K562 (cell line): ENCODE measurements around the gene IRF1. TPM values are rescaled to one million over a fixed set of nuclear protein-coding genes. Genes with fewer than 3 reads are reported as not detected.

Source experiments
- ARID2 ChIP-seq: fragments of 450-650 bp; IDR thresholded peaks from 2 replicates; pipeline ENCODE4 v1.6.1; 2017; ENCODE audit warnings: antibody characterized with exemption, mild to moderate bottlenecking
- BCLAF1 ChIP-seq, 2 experiments: fragments of 450-650 bp in 1 of 2; IDR thresholded peaks; 2 replicates each; pipeline ENCODE4 v1.6.1; 2011 to 2017; ENCODE audit warnings: low read depth in 2 of 2, antibody characterized with exemption in 1 of 2, borderline replicate concordance in 1 of 2, low read length in 1 of 2, mild to moderate bottlenecking in 1 of 2, mixed read lengths in 1 of 2; ENCODE audit not compliant: control insufficient read depth in 1 of 2
- BHLHE40 ChIP-seq: IDR thresholded peaks from 2 replicates; pipeline ENCODE4 v1.6.1; 2011; ENCODE audit warnings: low read length, improper control_type of control experiment
- CREBBP ChIP-seq: IDR thresholded peaks from one replicate; pipeline ENCODE4 v1.6.1; 2012; ENCODE audit warnings: low read depth, mild to moderate bottlenecking, control low read depth, inconsistent platforms, low read length
- FOXJ3 ChIP-seq: sonication (generic); formaldehyde crosslinking; IDR thresholded peaks from 2 replicates; pipeline ENCODE4 v1.4.0; 2020; ENCODE audit warnings: mild to moderate bottlenecking, missing genetic modification reagents
- HOXB6 ChIP-seq: fragments of 250-450 bp; sonication (Bioruptor Pico); IDR thresholded peaks from 2 replicates; pipeline ENCODE4 v1.5.1; 2022; ENCODE audit warnings: mild to moderate bottlenecking, borderline replicate concordance
- JUND ChIP-seq, 2 experiments: IDR thresholded peaks; 2 replicates in 1 of 2; 3 replicates in 1 of 2; pipeline ENCODE4 v1.6.1; 2011; ENCODE audit warnings: borderline replicate concordance in 2 of 2, low read depth in 2 of 2, low read length in 2 of 2, improper control_type of control experiment in 1 of 2, missing biosample characterization in 1 of 2, missing genetic modification characterization in 1 of 2, missing genetic modification reagents in 1 of 2
- NRF1 ChIP-seq, 2 experiments: fragments of 450-650 bp; IDR thresholded peaks in 1 of 2; conservative IDR thresholded peaks in 1 of 2; 2 replicates each; pipeline ENCODE4 v1.6.1; 2014; ENCODE audit warnings: mild to moderate bottlenecking in 2 of 2
- POLR2H ChIP-seq: IDR thresholded peaks from 2 replicates; pipeline ENCODE4 v1.6.1; 2016; ENCODE audit warnings: missing genetic modification characterization, low read depth, mild to moderate bottlenecking, control low read depth, missing compliant biosample characterization, moderate library complexity
- POLR3G ChIP-seq: IDR thresholded peaks from 2 replicates; pipeline ENCODE4 v1.6.1; 2011; ENCODE audit not compliant: insufficient read length, insufficient replicate concordance; ENCODE audit errors: extremely low read depth
- RBFOX2 ChIP-seq: fragments of 200-400 bp; formaldehyde crosslinking; IDR thresholded peaks from 2 replicates; pipeline ENCODE4 v1.6.1; 2017; ENCODE audit warnings: low read depth, mild to moderate bottlenecking, low read length, moderate library complexity
- RBM15 ChIP-seq: fragments of 200-400 bp; formaldehyde crosslinking; IDR thresholded peaks from 2 replicates; pipeline ENCODE4 v1.6.1; 2018; ENCODE audit warnings: mild to moderate bottlenecking, low read length, moderate library complexity; ENCODE audit not compliant: insufficient read depth
- RBM22 ChIP-seq: fragments of 200-400 bp; formaldehyde crosslinking; IDR thresholded peaks from 2 replicates; pipeline ENCODE4 v1.6.1; 2018; ENCODE audit warnings: low read length, low read depth; ENCODE audit not compliant: poor library complexity, severe bottlenecking
- SPI1 ChIP-seq: IDR thresholded peaks from 2 replicates; pipeline ENCODE4 v1.6.1; 2011; ENCODE audit warnings: low read depth, low read length, control low read depth, borderline replicate concordance
- SREBF1 ChIP-seq: fragments of 150-350 bp; IDR thresholded peaks from 2 replicates; pipeline ENCODE4 v1.6.1; 2014; ENCODE audit warnings: antibody characterized with exemption, low read depth, low read length, borderline replicate concordance
- TCF3 ChIP-seq: sonication (generic); formaldehyde crosslinking; IDR thresholded peaks from 2 replicates; pipeline ENCODE4 v1.4.0; 2020; ENCODE audit warnings: mild to moderate bottlenecking, missing genetic modification reagents
- VEZF1 ChIP-seq: fragments of 200-800 bp; sonication (Bioruptor generic); IDR thresholded peaks from 2 replicates; pipeline ENCODE4 v1.6.1; 2017; ENCODE audit warnings: missing genetic modification characterization, missing compliant biosample characterization
- YY1 ChIP-seq, 3 experiments: IDR thresholded peaks; 2 replicates each; pipeline ENCODE4 v1.6.1; 2011; ENCODE audit warnings: low read length in 2 of 3, mild to moderate bottlenecking in 2 of 3, moderate library complexity in 2 of 3, borderline replicate concordance in 1 of 3, control low read depth in 1 of 3, low read depth in 1 of 3; ENCODE audit not compliant: insufficient read depth in 3 of 3, insufficient replicate concordance in 2 of 3, control insufficient read depth in 1 of 3, insufficient read length in 1 of 3; ENCODE audit errors: extremely low read depth in 1 of 3
- polyA plus RNA-seq, 8 experiments: library from polyadenylated mRNA; depleted of rRNA in 4 of 8; stranded (reverse) in 5 of 8; unstranded in 3 of 8; fragments of >200 nt; fragmentation: Nextera tagmentation in 2 of 8; fragmentation: Illumina TruSeq in 1 of 8; extraction: Ambion mirVana in 2 of 8; extraction: Trizol in 1 of 8; gene quantifications; 2 replicates each; pipeline versions ENCODE4 v1.2.1 to v1.2.3, GENCODE V29; 2011 to 2014; ENCODE audit warnings: inconsistent platforms in 1 of 8, missing spikeins in 1 of 8
- total RNA-seq, 7 experiments: library from RNA; depleted of rRNA in 6 of 7; stranded (reverse); fragments of >200 nt in 6 of 7; fragmentation: Illumina TruSeq in 2 of 7; extraction: Trizol in 2 of 7; gene quantifications; 2 replicates each; pipeline versions ENCODE4 v1.2.1 to v1.2.3, GENCODE V29; 2011 to 2021; ENCODE audit warnings: low replicate concordance in 1 of 7

The IRF1 gene
- total and polyA plus RNA-seq, 9 of the 15 experiments (the other 6 are each of a cell fraction or from before 2014, with no cell fraction given): 1.1 to 12.3 (median 5.9) TPM

DNA sequence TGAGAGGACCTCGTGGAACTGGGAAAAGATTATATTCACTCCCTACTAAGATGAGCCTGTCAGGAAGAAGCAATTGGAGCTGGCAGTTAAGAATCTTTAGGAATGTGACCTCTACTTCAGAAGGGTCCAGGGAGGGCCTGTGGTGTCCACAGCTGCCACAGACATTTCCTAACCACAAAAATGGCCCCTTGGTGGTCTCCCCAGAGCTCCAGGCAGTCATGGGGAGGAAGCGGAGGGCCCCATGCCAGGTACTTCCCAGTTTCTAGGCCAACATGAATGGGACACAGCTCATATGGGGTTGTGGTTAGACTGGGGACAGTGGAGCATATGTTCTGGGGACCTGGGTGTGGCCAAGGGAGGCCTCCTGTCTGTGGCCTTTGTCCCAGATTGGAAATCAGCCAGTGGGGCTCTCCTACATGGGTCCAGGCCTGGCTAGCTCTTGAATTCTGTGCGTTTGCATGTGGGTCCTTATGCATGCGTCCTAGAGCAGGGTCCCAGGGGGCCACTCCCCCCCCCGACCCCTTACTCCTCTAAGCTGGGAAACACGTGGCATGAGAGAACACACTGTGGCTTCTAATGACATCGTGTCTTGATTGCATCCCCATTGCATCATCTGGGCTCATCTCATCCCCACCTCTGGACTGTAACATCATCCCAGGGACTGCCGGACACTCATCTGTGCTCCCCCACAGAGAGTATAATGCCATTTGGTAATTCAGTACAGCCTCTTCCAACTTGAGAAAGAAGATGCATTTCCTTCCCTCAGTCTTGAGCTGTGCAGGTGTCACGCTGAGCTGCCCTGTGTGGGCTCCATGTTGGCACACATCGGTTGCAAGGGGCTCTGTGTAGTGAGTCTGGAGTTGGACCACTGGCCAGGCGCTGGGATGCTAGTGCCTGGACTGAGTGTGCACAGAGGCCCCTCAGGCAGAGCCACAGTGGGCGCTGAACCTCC lies 31.3 kb downstream of the IRF1 start (continued):
- TF ChIP-seq BCLAF1 (IDR thresholded peaks at IDR 0.05; ENCODE audit: borderline replicate concordance in 1 of 2, control insufficient read depth in 1 of 2, low read depth in 2 of 2, low read length in 1 of 2): no peak
- TF ChIP-seq JUND (IDR thresholded peaks at IDR 0.05; ENCODE audit: borderline replicate concordance, low read depth, low read length): peak; percentile 94
- TF ChIP-seq JUND (tag; IDR thresholded peaks at IDR 0.05; ENCODE audit: borderline replicate concordance, low read depth, low read length): peak; percentile 91
- TF ChIP-seq POLR3G: no peak
- TF ChIP-seq NRF1 (conservative IDR thresholded peaks at IDR 0.05 in 1 of 2, IDR thresholded peaks at IDR 0.05 in 1 of 2): peak in 1 of 2 experiments; percentile 10; a peak in 1 of 4 replicates
- no peak for TF ChIP-seq RBM15
- TF ChIP-seq SPI1: no peak
- TF ChIP-seq YY1 (IDR thresholded peaks at IDR 0.05; ENCODE audit: borderline replicate concordance in 1 of 3, control insufficient read depth in 1 of 3, extremely low read depth in 1 of 3, insufficient read depth in 3 of 3, insufficient read length in 1 of 3, insufficient replicate concordance in 2 of 3, low read depth in 1 of 3, low read length in 2 of 3): no peak
- TF ChIP-seq VEZF1 (CRISPR knock-in tag): peak; percentile 64
- no peak for TF ChIP-seq ARID2
- TF ChIP-seq CREBBP: no peak
- no peak for TF ChIP-seq FOXJ3
- TF ChIP-seq SREBF1: no peak; the same call in 1 of the 2 replicates
- TF ChIP-seq BHLHE40: 0 out of 2 replicates have a peak, but pooled peaks have one; percentile 15
- TF ChIP-seq RBFOX2: peak; percentile 76
- peak; percentile 44; the same call in 1 of the 2 replicates for TF ChIP-seq TCF3 (CRISPR knock-in tag)
- no peak for TF ChIP-seq RBM22
- TF ChIP-seq POLR2H (tag): 0 out of 2 replicates have a peak, but pooled peaks have one; percentile 51
- 0 out of 2 replicates have a peak, but pooled peaks have one; percentile 6 for TF ChIP-seq HOXB6 (CRISPR knock-in tag)
